ENCODE data around the gene LRRK1. TPM values are rescaled to one million over a fixed set of nuclear protein-coding genes. Genes with fewer than 3 reads are reported as not detected.

The LRRK1 gene
- total and polyA plus RNA-seq, 9 donors, result 6.5 to 27.3 (median 17.5) TPM

DNA sequence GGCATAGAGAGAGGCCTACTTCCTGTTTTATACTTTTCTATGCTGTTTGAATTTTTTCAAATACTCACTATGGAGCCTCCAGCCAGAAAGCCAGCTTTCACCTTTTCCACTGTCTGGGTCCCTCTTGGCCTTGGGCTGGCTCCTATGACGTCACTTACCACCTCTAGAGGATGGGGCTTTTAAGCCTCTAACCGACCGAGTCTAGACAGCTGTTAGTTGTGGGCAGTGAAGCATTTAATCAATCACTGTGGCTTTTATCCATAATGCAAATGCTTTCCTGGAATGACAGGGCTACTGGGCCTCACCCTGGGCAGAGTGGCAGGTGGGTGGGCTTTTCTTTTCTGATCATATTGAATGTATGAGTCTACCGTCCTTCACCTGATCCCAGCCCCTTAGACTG lies 61.9 kb downstream of the LRRK1 start:
- Histone ChIP-seq H3K27me3 (no peaks in the 10 kb centered on the region), H3K4me1 (ENCODE audit: insufficient read depth) (no peaks in the 10 kb centered on the region), H3K36me3 (no peaks in the 10 kb centered on the region), H3K9me3 (no peaks in the 10 kb centered on the region), H3K27ac (no peak overlapping the region), H3K4me3 (no peak overlapping the region)
- intact Hi-C loops (cut with DNase I), result no loop called here
- no peak for DNase-seq
- TF ChIP-seq EP300 (IDR thresholded peaks at IDR 0.05), result no peak
- TF ChIP-seq, protein P1, sequence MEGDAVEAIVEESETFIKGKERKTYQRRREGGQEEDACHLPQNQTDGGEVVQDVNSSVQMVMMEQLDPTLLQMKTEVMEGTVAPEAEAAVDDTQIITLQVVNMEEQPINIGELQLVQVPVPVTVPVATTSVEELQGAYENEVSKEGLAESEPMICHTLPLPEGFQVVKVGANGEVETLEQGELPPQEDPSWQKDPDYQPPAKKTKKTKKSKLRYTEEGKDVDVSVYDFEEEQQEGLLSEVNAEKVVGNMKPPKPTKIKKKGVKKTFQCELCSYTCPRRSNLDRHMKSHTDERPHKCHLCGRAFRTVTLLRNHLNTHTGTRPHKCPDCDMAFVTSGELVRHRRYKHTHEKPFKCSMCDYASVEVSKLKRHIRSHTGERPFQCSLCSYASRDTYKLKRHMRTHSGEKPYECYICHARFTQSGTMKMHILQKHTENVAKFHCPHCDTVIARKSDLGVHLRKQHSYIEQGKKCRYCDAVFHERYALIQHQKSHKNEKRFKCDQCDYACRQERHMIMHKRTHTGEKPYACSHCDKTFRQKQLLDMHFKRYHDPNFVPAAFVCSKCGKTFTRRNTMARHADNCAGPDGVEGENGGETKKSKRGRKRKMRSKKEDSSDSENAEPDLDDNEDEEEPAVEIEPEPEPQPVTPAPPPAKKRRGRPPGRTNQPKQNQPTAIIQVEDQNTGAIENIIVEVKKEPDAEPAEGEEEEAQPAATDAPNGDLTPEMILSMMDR (IDR thresholded peaks at IDR 0.05), result no peak
- TF ChIP-seq POLR2A (IDR thresholded peaks at IDR 0.05), result no peak
- 79 to 90% (median 84%) methylated on average over 4 of the region's 4 CpGs for WGBS, 3 donors

DNA sequence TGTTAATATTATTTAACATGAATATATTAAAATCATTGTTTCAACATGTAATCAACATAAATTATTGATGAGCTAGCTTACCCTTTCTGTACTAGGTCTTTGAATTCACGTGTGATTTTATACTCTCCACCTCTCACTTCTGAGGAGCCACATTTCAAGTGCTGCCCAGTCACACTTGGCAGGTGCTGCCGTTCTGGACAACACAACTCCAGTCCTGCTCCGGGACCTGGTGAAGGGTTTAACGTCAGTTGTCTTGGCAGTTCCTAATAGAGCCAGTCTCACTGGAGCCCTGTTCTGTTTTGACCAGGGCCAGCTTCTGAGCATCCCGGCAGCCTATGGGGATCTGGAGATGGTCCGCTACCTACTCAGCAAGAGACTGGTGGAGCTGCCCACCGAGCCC lies 64.1 kb downstream of the LRRK1 start:
- Histone ChIP-seq H3K27ac (no peak overlapping the region), H3K4me3 (no peak overlapping the region), H3K36me3 (no peaks in the 10 kb centered on the region), H3K9me3 (no peaks in the 10 kb centered on the region), H3K4me1 (ENCODE audit: insufficient read depth) (no peaks in the 10 kb centered on the region), H3K27me3 (no peaks in the 10 kb centered on the region)
- WGBS, 3 donors, result 84 to 91% (median 87%) methylated on average over 7 of the region's 7 CpGs
- TF ChIP-seq, protein P1 (IDR thresholded peaks at IDR 0.05), result no peak
- TF ChIP-seq POLR2A (IDR thresholded peaks at IDR 0.05), result no peak
- TF ChIP-seq EP300 (IDR thresholded peaks at IDR 0.05), result no peak
- DNase-seq, result no peak
- intact Hi-C loops (cut with DNase I), result no loop called here

DNA sequence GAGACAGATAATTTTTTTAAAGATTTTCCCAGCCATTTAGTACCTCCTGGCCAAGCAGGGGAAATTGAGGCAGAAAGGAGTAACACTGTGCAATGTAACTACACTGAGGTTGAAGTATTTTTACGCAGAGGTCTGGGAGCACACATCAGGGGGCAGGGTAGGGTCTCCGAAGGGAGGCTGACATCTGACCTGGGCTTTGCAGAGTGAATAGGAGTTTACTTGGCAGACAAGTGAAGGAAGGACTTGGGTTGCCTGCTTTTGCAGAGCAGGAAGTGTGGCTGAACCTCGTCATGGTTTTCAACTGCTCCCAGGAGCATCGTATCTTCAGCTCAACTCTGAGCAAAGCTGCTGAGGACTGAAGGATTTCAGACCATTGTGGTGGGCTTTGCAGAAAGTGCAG lies 66.2 kb downstream of the LRRK1 start:
- no peak for DNase-seq
- Histone ChIP-seq H3K36me3 (no peaks in the 10 kb centered on the region), H3K27ac (no peak overlapping the region), H3K27me3 (no peaks in the 10 kb centered on the region), H3K4me1 (ENCODE audit: insufficient read depth) (no peaks in the 10 kb centered on the region), H3K4me3 (no peak overlapping the region), H3K9me3 (no peaks in the 10 kb centered on the region)
- TF ChIP-seq, protein P1 (IDR thresholded peaks at IDR 0.05), result no peak
- no peak for TF ChIP-seq POLR2A (IDR thresholded peaks at IDR 0.05)
- TF ChIP-seq EP300 (IDR thresholded peaks at IDR 0.05), result no peak
- intact Hi-C loops (cut with DNase I), result no loop called here
- WGBS, 3 donors, result 89 to 91% (median 91%) methylated on average over 4 of the region's 4 CpGs

DNA sequence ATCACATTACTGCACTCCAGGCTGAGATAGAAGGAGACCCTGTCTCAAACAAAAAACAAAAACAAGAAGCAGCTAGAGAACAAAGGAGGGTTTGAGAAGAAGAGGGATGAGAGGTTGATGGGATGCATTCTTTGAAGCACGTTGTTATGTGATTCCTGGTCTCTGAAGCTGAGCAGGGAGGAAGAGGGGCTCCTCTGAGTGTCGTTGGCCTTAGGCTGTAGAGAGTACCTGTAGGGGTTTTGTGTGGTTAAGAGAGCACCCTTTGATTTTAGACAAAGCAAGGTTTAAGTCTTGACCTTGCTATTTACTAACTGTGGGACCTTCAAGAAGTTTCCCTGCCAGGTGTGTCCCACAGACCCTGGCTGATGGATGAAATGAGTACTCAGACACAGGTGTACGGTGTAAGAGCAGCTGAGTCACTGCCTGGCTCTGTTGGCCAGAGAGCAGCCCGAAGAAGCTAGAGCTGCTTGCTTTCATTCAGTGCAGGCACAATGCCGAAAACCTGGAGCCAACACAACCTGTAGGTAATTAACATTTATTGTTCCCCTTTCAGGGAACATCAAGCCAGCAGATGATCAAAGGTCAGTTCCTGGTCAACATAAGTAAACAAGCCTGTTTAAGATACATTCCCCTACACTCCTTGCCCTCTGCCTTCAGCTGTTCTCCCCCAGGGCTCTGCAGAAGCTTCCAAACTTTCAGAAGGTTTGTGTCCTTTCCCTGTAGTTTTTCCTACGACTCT lies 67.2 kb downstream of the LRRK1 start:
- no peaks in the 10 kb centered on the region for H3K4me1 ChIP-seq (ENCODE audit: insufficient read depth)
- no peak overlapping the region for H3K27ac ChIP-seq
- H3K36me3 ChIP-seq, result no peaks in the 10 kb centered on the region
- no peaks in the 10 kb centered on the region for H3K9me3 ChIP-seq
- TF ChIP-seq EP300 (IDR thresholded peaks at IDR 0.05), result no peak
- no peak for TF ChIP-seq POLR2A (IDR thresholded peaks at IDR 0.05)
- TF ChIP-seq, protein P1 (IDR thresholded peaks at IDR 0.05), result no peak
- intact Hi-C loops (cut with DNase I), result no loop called here
- H3K4me3 ChIP-seq, result no peak overlapping the region
- H3K27me3 ChIP-seq, result no peaks in the 10 kb centered on the region
- WGBS, 3 donors, result 54 to 63% (median 61%) methylated on average over 6 of the region's 6 CpGs
- DNase-seq, result no peak

All from ovary (tissue), 9 donors.